T-helper 2 cell treated with Interferon-gamma antibody and Interleukin-4, amounts not matched to agents 100 ng/mL and 5 ng/mL, for 36 hours (primary cell): ENCODE results near the gene TRAF3. TPM values are rescaled to one million over a fixed set of nuclear protein-coding genes. Genes with fewer than 3 reads are reported as not detected.

Experiments used
- intact Hi-C: fragments of 100-400 bp; cut with micrococcal nuclease; formaldehyde crosslinking; loops from one replicate; pipeline ENCODE4 v1.15.1; 2023
- total RNA-seq: library from RNA; stranded (reverse); gene quantifications from 2 replicates; pipeline ENCODE4 v1.2.3, GENCODE V29; 2022

TRAF3 gene
- total RNA-seq, 1 donor from 2014 or later: 42.4 TPM

GRCh38 chr14:102905116-102906108 lies 128.2 kb downstream of the TRAF3 start:
- intact Hi-C loops: no loop called here

GRCh38 chr14:102906616-102907302 lies 129.5 kb downstream of the TRAF3 start:
- intact Hi-C loops: no loop called here

DNA sequence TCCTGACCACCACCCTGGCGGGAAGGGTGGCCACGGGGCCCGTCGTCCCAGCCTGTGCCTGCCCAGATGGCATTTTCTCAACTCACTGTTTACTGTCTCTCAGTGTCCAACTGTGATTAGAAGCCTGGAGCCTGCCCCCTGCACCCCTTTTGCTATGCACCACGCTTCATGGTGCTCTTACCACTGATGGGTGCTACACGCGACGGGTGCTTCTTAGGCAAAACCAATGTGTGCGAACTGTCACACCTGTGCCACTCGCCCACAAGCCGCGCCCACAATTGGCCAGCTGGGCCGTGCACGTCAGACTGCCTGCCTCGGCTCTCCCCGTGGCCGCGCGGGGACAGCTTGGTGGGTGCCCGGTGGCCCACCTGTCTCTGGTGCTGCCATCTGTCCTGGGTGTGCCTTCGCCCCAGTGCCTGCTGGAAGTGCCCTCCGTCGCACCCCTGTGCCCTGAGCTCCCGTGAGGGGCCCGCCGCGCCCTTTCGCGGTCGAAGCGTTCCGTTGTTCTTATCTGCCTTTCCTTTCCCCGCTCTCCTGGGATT lies 130.1 kb downstream of the TRAF3 start:
- intact Hi-C loops: no loop called here

DNA sequence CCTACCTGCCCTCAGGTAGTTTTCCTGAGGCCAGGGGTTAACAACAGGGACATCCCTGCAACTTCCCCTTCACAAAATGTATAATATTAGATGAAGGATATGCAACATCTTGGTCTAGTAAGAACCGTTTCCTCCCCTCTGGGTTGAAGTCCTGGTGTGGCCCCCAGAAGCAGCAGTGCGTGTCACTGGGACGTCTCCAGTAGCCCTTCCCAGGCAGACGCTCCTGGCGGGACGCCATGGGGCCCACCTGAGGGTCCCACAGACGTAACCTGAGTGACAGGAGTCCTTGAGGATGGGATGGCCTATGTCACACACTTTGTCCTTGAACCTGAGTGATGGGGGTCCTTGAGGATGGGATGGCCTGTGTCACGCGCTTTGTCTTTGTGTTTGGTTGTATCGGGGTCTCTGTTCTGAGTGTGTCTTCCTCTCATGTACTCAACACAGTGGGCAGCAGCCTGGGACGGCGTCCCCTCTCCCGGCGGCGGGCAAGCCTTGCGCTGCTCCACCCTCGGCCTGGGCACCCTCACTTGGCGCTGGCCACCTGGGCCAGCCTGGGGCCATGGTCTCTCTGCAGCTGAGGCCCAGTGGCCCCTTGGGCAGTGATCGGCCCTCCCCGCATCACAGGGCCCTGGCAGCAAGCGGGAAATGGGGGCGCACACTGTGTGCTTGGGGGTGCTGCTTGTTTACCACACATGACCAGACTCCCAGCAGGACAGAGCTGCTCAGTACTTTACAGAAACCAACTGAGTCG lies 130.9 kb downstream of the TRAF3 start:
- intact Hi-C loops: no loop called here

DNA sequence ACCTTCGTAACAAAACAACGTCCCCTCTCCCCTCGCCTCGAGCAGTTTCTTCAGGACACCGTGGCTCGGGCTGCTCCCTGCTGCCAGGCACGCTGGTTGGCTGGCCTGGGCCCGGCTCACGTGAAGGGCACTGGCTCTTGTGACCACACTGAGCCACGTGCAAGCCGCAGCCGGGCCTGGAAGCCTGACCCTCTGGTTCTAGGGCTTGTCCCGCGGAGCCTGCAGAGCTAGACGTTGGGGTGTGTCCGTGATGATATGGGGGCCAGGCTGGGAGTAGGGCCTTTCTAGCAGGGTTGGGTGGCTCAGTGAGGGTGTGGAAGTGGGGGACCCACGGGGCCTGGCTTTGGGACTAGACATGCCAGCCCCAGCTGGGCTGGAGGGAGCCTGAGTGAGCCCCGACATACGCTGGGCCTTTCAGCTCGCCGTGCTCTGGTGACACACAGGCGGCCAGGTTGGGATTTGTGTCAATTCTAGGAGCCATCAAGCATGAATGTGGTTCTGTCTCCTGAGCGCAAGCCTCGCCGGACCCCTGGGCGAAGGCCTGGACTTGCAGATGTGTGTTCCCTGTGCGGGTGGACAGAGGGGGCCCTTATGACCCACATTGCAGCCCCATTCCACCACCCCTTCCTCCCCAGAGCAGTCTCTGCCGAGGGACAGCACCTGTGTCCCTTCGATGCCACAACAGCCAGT lies 131.7 kb downstream of the TRAF3 start:
- intact Hi-C loops: no loop called here

GRCh38 chr14:102909462-102909861 lies 132.2 kb downstream of the TRAF3 start:
- intact Hi-C loops: no loop called here

DNA sequence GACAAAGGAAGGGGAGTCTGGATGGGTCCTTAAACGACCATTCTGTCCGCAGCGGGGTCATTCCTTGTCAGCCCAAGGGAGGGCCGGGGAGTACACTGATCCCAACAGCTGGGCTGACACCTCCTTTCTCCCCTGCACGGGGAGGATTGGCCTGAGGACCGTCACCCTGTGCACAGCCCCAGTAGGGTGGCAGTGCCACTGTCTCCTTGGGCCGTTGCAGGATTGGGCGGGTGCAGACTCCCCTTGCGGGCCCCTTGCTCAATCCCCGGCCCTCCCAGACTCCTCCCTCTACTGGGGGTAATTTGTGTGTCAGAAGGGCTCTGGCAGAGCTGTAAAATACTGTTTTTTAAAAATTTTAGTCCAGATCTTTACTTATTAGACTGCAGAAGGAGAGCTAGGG lies 132.7 kb downstream of the TRAF3 start:
- intact Hi-C loops: loop anchor here (10.0 kb wide), 1 partner anchor 385 kb away; no protein-coding TSS in a partner anchor

DNA sequence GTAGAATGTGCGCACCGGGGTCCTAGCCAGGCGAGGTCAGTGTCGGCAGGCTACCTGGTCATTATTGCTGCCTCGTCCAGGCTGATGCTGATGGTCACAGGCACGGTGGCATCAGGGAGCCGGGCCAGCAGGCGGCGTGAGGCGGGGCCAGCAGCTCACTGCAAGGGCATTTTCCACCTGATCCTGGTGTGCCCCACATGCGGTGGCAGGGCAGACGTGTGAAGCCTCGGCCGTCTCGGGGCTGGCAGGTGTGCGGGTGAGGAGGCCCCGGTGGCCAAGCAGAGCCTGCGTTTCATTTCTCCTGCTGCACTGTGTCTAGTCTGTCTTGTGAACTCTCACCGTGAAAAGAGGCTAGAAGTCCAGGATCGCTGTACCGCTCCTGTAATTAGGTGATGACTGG lies 133.2 kb downstream of the TRAF3 start:
- intact Hi-C loops: loop anchor here (10.0 kb wide), 1 partner anchor 386 kb away; no protein-coding TSS in a partner anchor

GRCh38 chr14:102911541-102911951 lies 134.3 kb downstream of the TRAF3 start:
- intact Hi-C loops: loop anchor here (10.0 kb wide), 1 partner anchor 387 kb away; no protein-coding TSS in a partner anchor

DNA sequence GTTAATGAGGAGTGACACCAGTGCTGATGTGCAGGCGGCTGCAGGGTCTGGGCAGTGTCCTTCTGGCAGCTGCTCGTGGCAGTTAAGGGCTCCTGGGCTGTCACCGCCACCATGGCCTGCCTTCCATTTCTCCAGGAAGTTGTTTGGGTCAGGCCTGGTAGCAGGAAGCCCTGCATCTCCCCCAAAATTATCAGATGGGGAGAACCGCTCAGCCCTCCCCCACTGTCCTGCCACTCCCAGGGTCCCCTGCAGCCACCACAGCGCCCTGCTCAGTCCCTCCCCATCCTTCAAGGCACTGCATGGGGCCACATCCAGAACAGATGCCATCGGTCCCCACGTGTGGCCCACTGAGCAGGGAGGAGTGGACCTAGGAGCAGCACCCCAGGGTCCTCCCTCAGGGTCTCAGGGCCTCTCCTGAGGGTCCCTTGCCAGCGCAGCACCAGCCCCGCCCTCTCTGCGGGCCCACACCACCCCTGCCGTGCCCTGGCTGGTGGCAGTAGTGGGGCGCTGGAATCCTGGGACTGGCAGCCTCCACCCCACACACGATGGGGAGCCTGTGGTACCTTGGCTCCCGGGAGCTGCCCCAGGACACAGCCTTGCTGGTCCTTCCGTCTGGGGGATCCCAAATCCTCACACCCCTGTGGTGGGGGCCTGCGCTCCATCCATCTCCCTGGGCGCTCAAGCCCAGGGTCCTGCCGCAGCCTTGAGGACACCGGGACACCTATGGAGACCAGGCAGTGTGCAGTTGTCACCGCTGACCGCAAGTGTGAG lies 134.9 kb downstream of the TRAF3 start:
- intact Hi-C loops: loop anchor here (10.0 kb wide), 1 partner anchor 387 kb away; no protein-coding TSS in a partner anchor

GRCh38 chr14:102913341-102914211 lies 136.3 kb downstream of the TRAF3 start:
- intact Hi-C loops: loop anchor here (10.0 kb wide), 1 partner anchor 389 kb away; no protein-coding TSS in a partner anchor

DNA sequence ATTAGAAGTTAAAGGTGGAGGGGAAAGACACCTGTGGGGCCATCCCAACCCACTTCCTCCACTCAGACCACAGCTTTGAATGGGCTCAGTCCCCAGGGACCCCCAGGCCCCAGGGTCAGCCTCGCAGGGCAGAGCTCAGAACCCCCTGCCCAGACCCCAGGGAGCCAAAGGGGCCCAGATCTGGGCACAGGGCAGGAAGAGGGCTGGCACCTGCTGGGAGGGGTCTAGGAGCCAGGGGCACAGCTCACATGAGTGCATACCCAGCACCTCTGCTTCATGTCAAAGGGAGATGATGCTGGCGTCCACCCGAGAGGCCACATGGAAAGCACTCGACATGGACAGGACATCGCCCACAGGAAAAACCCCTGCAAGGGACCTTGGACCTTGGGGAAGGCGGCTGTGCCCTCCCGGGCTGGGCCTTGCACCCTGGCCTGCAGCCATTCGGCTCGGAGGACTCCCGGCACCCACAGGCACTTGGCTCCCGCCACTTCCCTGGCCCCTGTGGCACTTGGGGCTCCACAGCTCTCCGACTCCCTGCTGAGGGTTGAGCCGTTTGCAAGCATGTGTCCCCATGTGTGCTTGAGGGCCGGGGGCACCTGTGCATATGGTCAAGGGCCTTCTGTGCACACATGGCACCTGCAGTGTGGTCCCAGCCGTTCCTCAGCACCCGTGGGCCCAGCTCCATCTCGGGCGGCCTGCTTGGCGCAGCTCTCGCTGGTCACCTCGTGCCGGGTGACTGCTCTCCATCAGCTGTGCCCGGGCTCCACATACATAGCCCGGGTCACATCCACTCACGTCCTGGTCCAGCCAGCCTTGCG lies 137.4 kb downstream of the TRAF3 start:
- intact Hi-C loops: loop anchor here (10.0 kb wide), 1 partner anchor 390 kb away; no protein-coding TSS in a partner anchor

DNA sequence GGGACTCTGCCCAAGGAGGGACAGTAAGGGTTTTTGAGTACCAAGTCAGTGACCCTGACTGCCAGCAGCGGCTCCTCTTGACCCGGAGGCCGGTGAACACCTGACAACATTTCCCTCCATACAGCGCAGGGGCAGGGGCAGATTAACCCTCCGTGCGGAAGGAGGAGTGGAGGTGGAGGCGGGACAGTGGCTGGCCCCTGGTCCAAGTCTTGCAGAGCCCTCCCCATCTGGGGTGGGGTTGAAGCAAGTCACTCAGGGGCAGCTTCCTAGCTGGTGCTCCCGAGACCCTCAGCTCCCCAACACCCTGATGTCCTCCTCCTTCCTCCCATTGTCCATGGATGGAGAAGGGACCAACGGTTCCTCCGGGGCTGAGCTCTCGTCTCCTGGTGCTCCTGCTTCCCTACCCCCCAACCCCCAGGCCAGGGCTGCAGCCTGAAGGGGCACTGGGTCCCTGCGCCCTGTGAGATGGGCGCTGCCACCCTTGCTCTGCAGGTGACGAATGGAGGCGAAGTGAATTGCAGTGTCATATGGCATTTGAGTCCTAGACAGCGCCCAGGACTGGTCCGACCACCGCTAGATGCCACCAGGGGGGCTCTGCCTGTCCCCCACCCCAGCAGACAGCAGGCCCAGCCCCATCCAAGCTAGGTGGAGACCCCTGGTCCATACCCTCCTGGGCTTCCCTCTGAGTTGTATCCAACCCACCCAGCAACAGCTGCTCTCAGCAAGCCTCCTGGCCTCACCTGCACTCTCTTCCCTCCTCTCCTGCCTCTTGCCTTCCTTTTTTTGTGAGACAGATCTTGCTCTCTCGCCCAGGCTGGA lies 138.3 kb downstream of the TRAF3 start:
- intact Hi-C loops: loop anchor here (10.0 kb wide), 1 partner anchor 391 kb away; no protein-coding TSS in a partner anchor

DNA sequence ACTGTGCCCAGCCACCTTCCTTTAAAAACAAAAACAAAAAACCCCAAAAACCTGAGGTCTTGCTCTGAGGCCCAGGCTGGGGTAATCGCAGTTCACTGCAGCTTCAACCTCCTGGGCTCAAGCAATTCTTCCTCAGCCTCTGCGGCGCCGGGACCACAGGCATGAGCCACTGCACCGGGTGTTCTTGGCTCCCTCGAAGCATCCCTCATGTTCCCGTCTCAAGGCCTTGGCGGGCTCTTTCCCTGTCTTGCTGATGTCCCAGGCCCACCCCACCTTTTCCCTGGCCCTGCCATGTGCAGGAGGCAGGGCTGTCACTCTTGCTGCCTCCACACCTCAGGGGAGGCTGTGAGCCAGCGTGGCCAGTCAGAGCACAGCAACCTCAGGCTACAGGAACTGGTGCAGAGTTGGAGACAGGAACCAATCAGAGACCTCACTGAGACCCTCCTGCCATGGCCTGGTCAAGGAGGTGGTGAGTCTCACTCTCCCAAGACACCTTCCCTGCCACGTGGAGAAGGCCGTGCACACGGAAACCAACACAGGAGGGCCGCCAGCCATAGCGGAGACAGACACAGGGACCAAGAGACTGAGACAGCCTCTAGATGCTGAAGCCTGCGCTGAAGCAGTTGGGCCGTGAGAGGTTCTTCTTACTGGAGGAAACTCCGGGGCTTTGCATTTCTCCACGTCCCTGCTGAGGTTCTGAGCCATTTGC lies 139.3 kb downstream of the TRAF3 start:
- intact Hi-C loops: loop anchor here (1.0 to 10.0 kb wide), 2 partner anchors 141 to 392 kb away; no protein-coding TSS in a partner anchor

DNA sequence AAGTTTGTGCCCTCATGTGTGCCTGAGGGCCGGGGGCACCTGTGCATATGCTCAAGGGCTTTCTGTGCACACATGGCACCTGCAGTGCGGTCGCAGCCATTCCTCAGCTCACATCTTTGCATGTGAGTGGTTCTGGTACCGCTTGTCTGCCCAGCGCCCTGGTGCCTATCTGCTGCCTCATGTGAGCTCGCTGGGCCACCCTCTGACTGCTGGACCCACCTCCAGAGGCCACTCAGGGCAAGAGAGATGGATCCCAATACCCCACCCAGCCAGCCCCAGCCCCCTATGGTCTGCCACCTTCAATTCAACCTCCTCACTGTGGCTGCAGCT lies 139.8 kb downstream of the TRAF3 start:
- intact Hi-C loops: loop anchor here (1.0 to 10.0 kb wide), 2 partner anchors 142 to 392 kb away; no protein-coding TSS in a partner anchor
